AG09309 (cell line): ENCODE measurements around the gene SNAPC4.

Experiments
- DNase-seq: peaks from one replicate; pipeline ENCODE4 v3.0.0-alpha.2; 2010; ENCODE audit warnings: low read depth
- H3K4me3 ChIP-seq: 2 replicates; pipeline ENCODE4 v1.5.1; 2011; ENCODE audit warnings: mild to moderate bottlenecking, low read depth, low read length, moderate library complexity; ENCODE audit not compliant: control insufficient read depth
- TF ChIP-seq, protein P1 (sequence below): IDR thresholded peaks from 2 replicates; pipeline ENCODE4 v1.5.1; 2011; ENCODE audit warnings: mild to moderate bottlenecking, low read depth, low read length, inconsistent platforms; ENCODE audit not compliant: insufficient read depth, control insufficient read depth; ENCODE audit errors: missing control alignments

The SNAPC4 gene

DNA sequence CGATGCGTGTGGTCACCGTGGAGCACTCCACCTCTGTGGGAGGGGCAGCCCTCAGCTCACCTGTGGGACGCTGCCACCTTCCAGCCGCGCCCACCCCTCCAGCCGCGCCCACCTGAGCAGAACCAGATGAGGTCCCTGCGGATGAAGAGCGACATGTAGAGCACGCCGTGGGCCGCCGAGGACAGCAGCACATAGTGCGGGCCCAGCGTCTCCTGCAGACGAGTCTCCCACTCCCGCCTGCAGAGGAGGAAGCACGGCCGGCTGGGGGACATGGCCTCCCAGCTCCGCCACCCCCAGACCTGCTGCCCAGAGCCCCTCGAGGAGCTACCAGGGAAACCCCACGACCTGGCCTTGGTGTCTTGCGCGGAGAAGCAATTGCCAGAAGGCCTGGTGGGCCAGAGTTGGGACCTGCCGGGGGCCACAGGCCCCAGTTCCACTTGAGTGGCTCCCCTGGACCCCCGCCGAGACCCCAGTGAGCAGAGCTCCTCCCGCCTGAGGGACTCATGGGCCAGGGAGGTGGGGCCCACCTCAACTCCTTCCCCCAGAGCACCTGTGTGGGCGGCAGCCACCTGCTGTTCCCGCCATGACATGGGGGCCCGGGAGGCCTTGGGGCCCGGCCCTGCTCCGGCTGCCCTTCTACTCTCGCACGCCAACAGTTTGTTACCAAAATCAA lies 33.2 kb upstream of the SNAPC4 start:
- H3K4me3 ChIP-seq: no peak overlapping the region
- DNase-seq: no peak
- TF ChIP-seq, protein P1, sequence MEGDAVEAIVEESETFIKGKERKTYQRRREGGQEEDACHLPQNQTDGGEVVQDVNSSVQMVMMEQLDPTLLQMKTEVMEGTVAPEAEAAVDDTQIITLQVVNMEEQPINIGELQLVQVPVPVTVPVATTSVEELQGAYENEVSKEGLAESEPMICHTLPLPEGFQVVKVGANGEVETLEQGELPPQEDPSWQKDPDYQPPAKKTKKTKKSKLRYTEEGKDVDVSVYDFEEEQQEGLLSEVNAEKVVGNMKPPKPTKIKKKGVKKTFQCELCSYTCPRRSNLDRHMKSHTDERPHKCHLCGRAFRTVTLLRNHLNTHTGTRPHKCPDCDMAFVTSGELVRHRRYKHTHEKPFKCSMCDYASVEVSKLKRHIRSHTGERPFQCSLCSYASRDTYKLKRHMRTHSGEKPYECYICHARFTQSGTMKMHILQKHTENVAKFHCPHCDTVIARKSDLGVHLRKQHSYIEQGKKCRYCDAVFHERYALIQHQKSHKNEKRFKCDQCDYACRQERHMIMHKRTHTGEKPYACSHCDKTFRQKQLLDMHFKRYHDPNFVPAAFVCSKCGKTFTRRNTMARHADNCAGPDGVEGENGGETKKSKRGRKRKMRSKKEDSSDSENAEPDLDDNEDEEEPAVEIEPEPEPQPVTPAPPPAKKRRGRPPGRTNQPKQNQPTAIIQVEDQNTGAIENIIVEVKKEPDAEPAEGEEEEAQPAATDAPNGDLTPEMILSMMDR: no peak

DNA sequence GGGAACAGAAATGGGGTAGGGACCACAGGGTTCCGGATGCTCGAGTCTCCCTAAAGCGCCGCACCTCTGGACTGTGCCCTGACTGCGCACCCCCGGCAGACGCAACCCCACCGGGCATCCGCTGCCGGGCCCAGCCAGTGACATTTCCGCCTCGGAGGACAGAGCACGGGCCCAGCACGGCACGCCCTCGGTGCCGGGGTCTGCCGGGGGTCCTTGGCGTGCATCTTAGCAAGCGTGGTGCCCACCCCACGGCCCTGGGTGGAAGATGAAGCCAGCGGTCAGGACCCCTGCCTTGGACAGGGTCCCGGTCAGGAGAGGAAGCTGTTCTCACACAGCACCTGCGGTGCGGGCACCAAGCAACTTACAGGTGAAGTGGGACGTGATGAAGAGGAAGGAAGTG lies 32.6 kb upstream of the SNAPC4 start:
- TF ChIP-seq, protein P1: no peak
- H3K4me3 ChIP-seq: no peak overlapping the region
- DNase-seq: no peak

DNA sequence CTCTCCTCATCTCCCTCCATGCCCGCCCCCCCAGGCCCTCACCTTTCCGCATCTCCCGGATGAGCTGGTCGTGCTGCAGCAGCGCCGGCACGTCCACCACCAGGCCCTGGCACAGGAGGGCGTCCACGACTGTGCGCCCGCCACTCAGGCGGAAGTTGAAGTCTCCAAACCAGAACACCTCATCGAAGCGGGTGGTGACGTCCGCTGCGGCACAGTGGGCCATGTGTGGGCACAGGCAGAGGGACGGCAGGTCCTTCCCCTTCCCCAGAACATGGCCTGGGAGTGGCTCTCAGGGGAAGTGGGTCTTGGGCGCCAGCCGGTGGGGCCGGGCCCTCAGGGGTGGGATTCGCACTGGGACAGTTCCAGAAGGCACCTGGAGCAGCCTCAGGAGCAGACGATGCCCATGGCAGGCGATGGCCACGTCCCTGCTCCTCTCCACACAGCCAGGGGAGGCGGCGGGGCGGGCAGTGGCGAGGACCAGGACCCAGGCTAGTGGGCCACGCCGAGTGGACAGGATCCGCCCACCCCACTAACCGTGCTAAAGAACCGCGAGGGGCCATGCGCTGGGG lies 31.9 kb upstream of the SNAPC4 start:
- H3K4me3 ChIP-seq: no peak overlapping the region
- no peak for DNase-seq
- TF ChIP-seq, protein P1: no peak

DNA sequence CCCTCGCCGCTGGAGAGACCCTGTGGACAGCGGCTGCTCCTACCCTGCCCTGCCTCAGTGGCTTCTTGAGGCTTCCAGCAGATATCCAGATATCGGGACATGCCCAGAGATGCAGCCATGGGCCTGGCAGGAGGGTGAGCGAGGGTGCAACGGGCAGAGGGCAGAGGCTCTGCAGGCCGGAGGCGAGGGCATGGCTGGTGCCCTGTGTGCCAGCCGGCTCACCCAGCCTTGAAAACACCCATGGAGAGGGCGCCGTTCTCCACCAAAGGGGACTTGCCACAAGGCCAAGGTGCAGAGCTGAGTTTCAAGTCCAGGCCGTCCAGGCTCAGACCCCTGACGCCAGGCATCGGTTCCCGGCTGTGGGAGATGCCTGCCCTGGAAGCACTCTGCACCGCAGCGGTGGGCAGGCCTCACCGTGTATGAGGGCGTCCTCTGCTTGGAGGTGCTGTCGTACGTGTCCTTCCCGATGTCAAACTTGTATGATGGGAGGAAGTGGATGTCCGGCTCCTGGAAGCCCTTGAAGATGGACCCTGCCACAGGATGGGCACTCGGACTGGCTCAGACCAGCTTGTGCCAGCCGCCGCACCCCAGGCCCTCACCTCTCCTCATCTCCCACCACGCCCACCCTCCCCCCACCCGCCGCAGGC lies 30.7 kb upstream of the SNAPC4 start:
- no peak overlapping the region for H3K4me3 ChIP-seq
- no peak for DNase-seq
- TF ChIP-seq, protein P1: no peak

DNA sequence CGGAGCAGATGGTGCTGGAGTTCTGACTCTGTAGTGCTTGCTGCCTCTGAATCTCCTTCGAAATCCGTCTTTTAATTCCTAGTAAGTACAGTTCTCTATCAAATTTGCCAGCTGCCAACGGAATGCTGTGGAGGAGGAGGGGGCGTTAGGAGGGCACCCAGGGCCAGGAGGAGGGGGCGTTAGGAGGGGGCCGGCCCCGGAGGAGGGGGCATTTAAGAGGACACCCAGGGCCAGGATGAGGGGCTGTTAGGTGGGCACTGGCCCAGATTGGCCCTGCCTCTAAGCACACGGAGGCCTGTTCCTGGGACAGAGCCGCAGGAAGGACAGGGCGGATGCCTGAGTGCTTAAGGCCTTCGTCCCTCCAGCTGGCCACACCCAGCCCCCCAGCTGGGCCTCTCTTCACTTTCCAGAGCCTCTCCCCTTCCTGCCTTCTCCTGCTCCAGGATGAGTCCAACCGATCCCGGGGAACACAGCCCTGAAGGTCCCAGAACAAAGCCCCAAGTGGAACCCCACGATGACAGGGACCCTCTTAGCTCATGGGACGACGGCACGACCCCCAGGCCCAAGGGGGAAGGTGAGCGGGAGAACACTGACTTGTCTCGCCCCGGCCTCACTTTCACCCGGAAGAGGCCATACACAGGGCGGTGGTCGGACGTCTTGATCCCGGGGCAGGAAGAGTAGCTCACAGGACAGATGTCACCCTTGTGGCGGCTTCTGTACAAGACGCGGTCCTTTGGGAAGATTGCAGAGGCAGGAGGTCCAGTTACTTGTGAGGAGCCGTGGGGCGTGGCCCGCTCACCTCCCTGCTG lies 29.9 kb upstream of the SNAPC4 start:
- TF ChIP-seq, protein P1: no peak
- no peak overlapping the region for H3K4me3 ChIP-seq
- no peak for DNase-seq

DNA sequence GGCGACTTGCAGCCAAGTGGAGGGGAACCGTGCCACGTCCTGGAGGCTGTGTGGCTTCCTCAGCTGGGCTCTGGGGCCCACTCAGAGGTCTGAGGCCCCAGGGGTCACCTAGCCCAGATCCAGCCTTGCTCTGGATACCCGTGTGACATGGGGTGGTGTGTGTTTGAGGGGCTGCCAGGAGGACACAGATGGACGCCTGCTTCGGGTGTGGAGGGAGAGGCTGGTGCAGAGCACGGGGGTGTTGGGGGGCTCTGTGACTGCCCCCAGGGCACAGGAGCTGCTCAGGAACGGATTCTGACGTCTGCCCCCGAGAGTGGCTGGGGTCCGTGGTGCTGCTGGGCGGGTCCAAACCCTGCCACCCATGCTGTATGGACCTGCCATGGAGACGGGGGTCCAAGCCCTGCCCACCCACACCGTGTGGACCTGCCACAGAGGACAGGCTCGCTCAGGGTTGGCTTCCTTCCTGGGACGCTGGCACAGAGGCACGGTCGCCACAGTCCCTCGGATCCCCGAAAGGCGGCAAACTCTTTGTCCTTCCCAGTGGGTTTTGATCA lies 29.2 kb upstream of the SNAPC4 start:
- DNase-seq: no peak
- no peak overlapping the region for H3K4me3 ChIP-seq
- TF ChIP-seq, protein P1: no peak
